ENCODE measurements around the gene SUPT6H.
"Not testable (repeated sequence)": the region's sequence is repeated elsewhere in the genome, so short reads cannot be mapped to it uniquely, and the experiment has no call there.

DNA sequence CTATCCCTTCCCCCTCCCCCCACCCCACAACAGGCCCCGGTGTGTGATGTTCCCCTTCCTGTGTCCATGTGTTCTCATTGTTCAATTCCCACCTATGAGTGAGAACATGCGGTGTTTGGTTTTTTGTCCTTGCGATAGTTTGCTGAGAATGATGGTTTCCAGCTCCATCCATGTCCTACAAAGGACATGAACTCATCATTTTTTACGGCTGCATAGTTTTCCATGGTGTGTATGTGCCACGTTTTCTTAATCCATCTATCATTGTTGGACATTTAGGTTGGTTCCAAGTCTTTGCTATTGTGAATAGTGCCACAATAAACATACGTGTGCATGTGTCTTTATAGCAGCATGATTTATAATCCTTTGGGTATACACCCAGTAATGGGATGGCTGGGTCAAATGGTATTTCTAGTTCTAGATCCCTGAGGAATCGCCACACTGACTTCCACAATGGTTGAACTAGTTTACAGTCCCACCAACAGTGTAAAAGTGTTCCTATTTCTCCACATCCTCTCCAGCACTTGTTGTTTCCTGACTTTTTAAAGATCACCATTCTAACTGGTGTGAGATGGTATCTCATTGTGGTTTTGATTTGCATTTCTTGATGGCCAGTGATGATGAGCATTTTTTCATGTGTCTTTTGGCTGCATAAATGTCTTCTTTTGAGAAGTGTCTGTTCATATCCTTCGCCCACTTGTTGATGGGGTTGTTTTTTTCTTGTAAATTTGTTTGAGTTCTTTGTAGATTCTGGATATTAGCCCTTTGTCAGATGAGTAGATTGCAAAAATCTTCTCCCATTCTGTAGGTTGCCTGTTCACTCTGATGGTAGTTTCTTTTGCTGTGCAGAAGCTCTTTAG, 74.1 kb downstream of the SUPT6H start:
- TF ChIP-seq CTCF (conservative IDR thresholded peaks at IDR 0.05 in 1 of 2, IDR thresholded peaks at IDR 0.05 in 1 of 2; ENCODE audit: low read depth in 1 of 2, low read length in 2 of 2); EZH2 (IDR thresholded peaks at IDR 0.05; ENCODE audit: low read length, missing control alignments): not testable (repeated sequence)
